Endodermal cell (in vitro differentiated cells): ENCODE data around the gene BMPER. TPM values are rescaled to one million over a fixed set of nuclear protein-coding genes. Genes with fewer than 3 reads are reported as not detected.

Source experiments
- DNase-seq: peaks from one replicate; pipeline ENCODE4 v3.0.0-alpha.2; 2017
- H3K27ac ChIP-seq: 2 replicates; pipeline ENCODE4 v1.5.1; 2013; ENCODE audit warnings: mild to moderate bottlenecking, low read depth, low read length, moderate library complexity
- H3K27me3 ChIP-seq: 2 replicates; pipeline ENCODE4 v1.6.1; 2013; ENCODE audit warnings: mild to moderate bottlenecking, low read length, moderate library complexity; ENCODE audit not compliant: insufficient read depth, control insufficient read depth, poor library complexity, severe bottlenecking
- H3K36me3 ChIP-seq: 2 replicates; pipeline ENCODE4 v1.7.0; 2013; ENCODE audit warnings: mild to moderate bottlenecking, low read length, moderate library complexity; ENCODE audit not compliant: control insufficient read depth, insufficient read depth
- H3K4me1 ChIP-seq: one replicate; pipeline ENCODE4 v1.7.0; 2013; ENCODE audit warnings: low read length; ENCODE audit not compliant: control insufficient read depth, insufficient read depth
- H3K4me3 ChIP-seq: 2 replicates; pipeline ENCODE4 v1.5.1; 2013; ENCODE audit warnings: mild to moderate bottlenecking, low read length, moderate library complexity
- H3K9ac ChIP-seq: 2 replicates; pipeline ENCODE4 v1.6.1; 2013; ENCODE audit warnings: mild to moderate bottlenecking, low read length, moderate library complexity; ENCODE audit not compliant: poor library complexity, severe bottlenecking; ENCODE audit errors: extremely low read depth
- H3K9me3 ChIP-seq: 2 replicates; pipeline ENCODE4 v1.6.1; 2013; ENCODE audit warnings: mild to moderate bottlenecking, low read length, moderate library complexity; ENCODE audit not compliant: control insufficient read depth
- H3K27ac Mint-ChIP-seq: 2 replicates; pipeline ENCODE4 v1.8.0; 2020; ENCODE audit warnings: mixed read lengths
- H3K27me3 Mint-ChIP-seq: 2 replicates; pipeline ENCODE4 v1.8.0; 2021; ENCODE audit warnings: mild to moderate bottlenecking, mixed read lengths; ENCODE audit not compliant: insufficient read depth
- H3K36me3 Mint-ChIP-seq: 2 replicates; pipeline ENCODE4 v1.8.0; 2020; ENCODE audit warnings: low read depth, mixed read lengths
- H3K4me1 Mint-ChIP-seq: 2 replicates; pipeline ENCODE4 v1.8.0; 2020; ENCODE audit warnings: mixed read lengths
- H3K4me3 Mint-ChIP-seq: 2 replicates; pipeline ENCODE4 v1.8.0; 2020; ENCODE audit warnings: mild to moderate bottlenecking, moderate library complexity, mixed read lengths
- H3K9me3 Mint-ChIP-seq: 2 replicates; pipeline ENCODE4 v1.8.0; 2020; ENCODE audit warnings: mild to moderate bottlenecking, mixed read lengths
- CTCF ChIP-seq: fragments of 200-600 bp; sonication (generic); conservative IDR thresholded peaks from 2 replicates; pipeline ENCODE4 v1.5.0; 2021; ENCODE audit warnings: antibody characterized with exemption, mild to moderate bottlenecking
- WGBS, 2 experiments: methylation state at CpG; one replicate each; pipeline versions ENCODE4 v1.1.5 to v1.1.7; 2013; ENCODE audit warnings: missing lambda C conversion rate in 2 of 2, mixed read lengths in 1 of 2; ENCODE audit not compliant: insufficient coverage in 1 of 2, insufficient read length in 1 of 2; 5-methylcytosine and 5-hydroxymethylcytosine counted together
- total RNA-seq, 2 donors: library from RNA; stranded (reverse); fragmentation: NEBNext Ultra II Directional in 1 of 2; extraction: Animal tissue kit (Norgen Biotek cat#: 25700) in 1 of 2; gene quantifications; 2 replicates in 1 of 2; 3 replicates in 1 of 2; pipeline ENCODE4 v1.2.1, GENCODE V29; 2021

Gene BMPER
- total RNA-seq, 2 donors from 2014 or later = 71.2 to 72.2 TPM

GRCh38 chr7:34109936-34110780 lies 204.8 kb downstream of the BMPER start:
- Histone ChIP-seq H3K27me3 (no peaks in the 10 kb centered on the region), H3K9ac (no peak overlapping the region), H3K9me3 (peaks cover 3% of the 10 kb centered on the region), H3K36me3 (no peaks in the 10 kb centered on the region), H3K4me1 (no peaks in the 10 kb centered on the region), H3K4me3 (no peak overlapping the region), H3K27ac (no peak overlapping the region)
- Mint-ChIP-seq H3K4me3 (no peak overlapping the region), H3K4me1 (no peaks in the 10 kb centered on the region), H3K27me3 (no peaks in the 10 kb centered on the region), H3K36me3 (peaks cover 21% of the 10 kb centered on the region), H3K27ac (no peak overlapping the region), H3K9me3 (peaks cover 5% of the 10 kb centered on the region)
- whole genome bisulfite sequencing, 2 experiments = 90 to 94% methylated on average over 5 to 8 of the region's 8 CpGs
- DNase-seq = no peak
- no peak for TF ChIP-seq CTCF

- H3K9me3 ChIP-seq = peaks cover 12% of the 10 kb centered on the region
- no peak for DNase-seq
- Mint-ChIP-seq H3K27me3 (no peaks in the 10 kb centered on the region), H3K27ac (no peak overlapping the region), H3K4me3 (no peak overlapping the region), H3K9me3 (peaks cover 10% of the 10 kb centered on the region), H3K4me1 (no peaks in the 10 kb centered on the region), H3K36me3 (peaks cover 21% of the 10 kb centered on the region)
- no peak overlapping the region for H3K4me3 ChIP-seq
- no peaks in the 10 kb centered on the region for H3K36me3 ChIP-seq
- no peaks in the 10 kb centered on the region for H3K27me3 ChIP-seq
- H3K9ac ChIP-seq = no peak overlapping the region
- H3K27ac ChIP-seq = no peak overlapping the region
- H3K4me1 ChIP-seq = no peaks in the 10 kb centered on the region
- TF ChIP-seq CTCF = no peak
- WGBS, 2 experiments = 95 to 100% methylated on average over 2 to 3 of the region's 3 CpGs
Measured at GRCh38 chr7:34111031-34111430, 205.7 kb downstream of the BMPER start.

- peaks cover 21% of the 10 kb centered on the region for H3K36me3 Mint-ChIP-seq
- no peaks in the 10 kb centered on the region for H3K27me3 Mint-ChIP-seq
- Histone ChIP-seq H3K9ac (no peak overlapping the region), H3K27ac (no peak overlapping the region), H3K4me3 (peak overlapping the region; percentile 32), H3K9me3 (peaks cover 13% of the 10 kb centered on the region), H3K4me1 (no peaks in the 10 kb centered on the region), H3K27me3 (no peaks in the 10 kb centered on the region), H3K36me3 (no peaks in the 10 kb centered on the region)
- no peaks in the 10 kb centered on the region for H3K4me1 Mint-ChIP-seq
- no peak overlapping the region for H3K4me3 Mint-ChIP-seq
- H3K9me3 Mint-ChIP-seq = peaks cover 10% of the 10 kb centered on the region
- no peak overlapping the region for H3K27ac Mint-ChIP-seq
- no peak for TF ChIP-seq CTCF
- 95 to 100% methylated on average over 1 of the region's 1 CpG for WGBS, 2 experiments
- DNase-seq = no peak
Measured at GRCh38 chr7:34115503-34115902, 210.2 kb downstream of the BMPER start.
